ENCODE results near the gene MUSTN1. TPM values are rescaled to one million over a fixed set of nuclear protein-coding genes. Genes with fewer than 3 reads are reported as not detected.

Gene MUSTN1
- total and polyA plus RNA-seq, 4 donors, result 0.25 to 12.1 (median 3.9) TPM

GRCh38 chr3:52846432-52846965 is 11.7 kb upstream of the MUSTN1 start:
- no peak for DNase-seq (ENCODE audit: low spot score)
- TF ChIP-seq EGR1 (IDR thresholded peaks at IDR 0.05; ENCODE audit: low read depth in 2 of 2) (peak in 1 of 2 donors; percentile 6), HNF4A (conservative IDR thresholded peaks at IDR 0.05) (no peak)
- H3K36me3 ChIP-seq (ENCODE audit: control insufficient read depth in 4 of 4, insufficient read depth in 3 of 4, low read depth in 1 of 4, low read length in 3 of 4), result peaks cover 0 to 25% (median 16%) of the 10 kb centered on the region in 4 donors
- no peaks in the 10 kb centered on the region for H3K9me3 ChIP-seq (ENCODE audit: control insufficient read depth in 4 of 4, low read length in 3 of 4)
- H3K4me3 ChIP-seq (ENCODE audit: low read depth in 1 of 3, low read length in 3 of 3), result no peak overlapping the region
- no peaks in the 10 kb centered on the region for H3K27me3 ChIP-seq (ENCODE audit: control insufficient read depth in 4 of 4, insufficient read depth in 4 of 4, low read length in 3 of 4)
- peaks cover 10 to 39% (median 29%) of the 10 kb centered on the region in 4 donors for H3K4me1 ChIP-seq (ENCODE audit: control insufficient read depth in 4 of 4, insufficient read depth in 4 of 4, low read length in 3 of 4)
- 81% methylated on average over 15 of the region's 15 CpGs for whole genome bisulfite sequencing
- H3K27ac ChIP-seq (ENCODE audit: low read depth in 1 of 2, low read length in 2 of 2), result peak overlapping the region; percentile 91 to 97
- no peak overlapping the region for H3K9ac ChIP-seq (ENCODE audit: low read depth in 1 of 2, low read length in 2 of 2)

GRCh38 chr3:52845691-52846431 is 11.0 kb upstream of the MUSTN1 start:
- Histone ChIP-seq H3K27ac (ENCODE audit: low read depth in 1 of 2, low read length in 2 of 2) (peak overlapping the region; percentile 91 to 97), H3K4me1 (ENCODE audit: control insufficient read depth in 4 of 4, insufficient read depth in 4 of 4, low read length in 3 of 4) (peaks cover 10 to 38% (median 27%) of the 10 kb centered on the region in 4 donors), H3K27me3 (ENCODE audit: control insufficient read depth in 4 of 4, insufficient read depth in 4 of 4, low read length in 3 of 4) (no peaks in the 10 kb centered on the region), H3K9ac (ENCODE audit: low read depth in 1 of 2, low read length in 2 of 2) (no peak overlapping the region), H3K36me3 (ENCODE audit: control insufficient read depth in 4 of 4, insufficient read depth in 3 of 4, low read depth in 1 of 4, low read length in 3 of 4) (peaks cover 0 to 24% (median 16%) of the 10 kb centered on the region in 4 donors), H3K9me3 (ENCODE audit: control insufficient read depth in 4 of 4, low read length in 3 of 4) (no peaks in the 10 kb centered on the region), H3K4me3 (ENCODE audit: low read depth in 1 of 3, low read length in 3 of 3) (no peak overlapping the region)
- TF ChIP-seq FOXA1 (IDR thresholded peaks at IDR 0.05) (no peak), TAF1 (conservative IDR thresholded peaks at IDR 0.05) (no peak), RXRA (IDR thresholded peaks at IDR 0.05) (peak; percentile 28 to 64), FOXA2 (IDR thresholded peaks at IDR 0.05) (no peak), RAD21 (IDR thresholded peaks at IDR 0.05) (no peak), EGR1 (IDR thresholded peaks at IDR 0.05; ENCODE audit: low read depth in 2 of 2) (peak in 1 of 2 donors; percentile 32), HNF4G (IDR thresholded peaks at IDR 0.05) (no peak), GABPA (IDR thresholded peaks at IDR 0.05 in 1 of 2, conservative IDR thresholded peaks at IDR 0.05 in 1 of 2) (no peak), HNF4A (conservative IDR thresholded peaks at IDR 0.05) (peak in 1 of 2 donors; percentile 16), ATF3 (IDR thresholded peaks at IDR 0.05) (no peak), REST (IDR thresholded peaks at IDR 0.05) (no peak), SP1 (IDR thresholded peaks at IDR 0.05) (peak; percentile 31), YY1 (IDR thresholded peaks at IDR 0.05) (peak; percentile 57), JUND (IDR thresholded peaks at IDR 0.05) (no peak), NR2F2 (IDR thresholded peaks at IDR 0.05) (no peak), CTCF (IDR thresholded peaks at IDR 0.05; ENCODE audit: low read depth, low read length, missing input control) (peak; percentile 26), ZBTB33 (IDR thresholded peaks at IDR 0.05) (no peak), MAX (IDR thresholded peaks at IDR 0.05) (no peak)
- no peak for DNase-seq (ENCODE audit: low spot score)
- 72% methylated on average over 7 of the region's 7 CpGs for WGBS

Measured in liver (tissue), 9 donors.